Retinal pigment epithelial cell (primary cell): Measurements from ENCODE around the gene NR1D1.

Experiments
- DNase-seq: peaks from one replicate; pipeline ENCODE4 v3.0.0-alpha.2; 2010; ENCODE audit warnings: low read depth
- H3K4me3 ChIP-seq: 2 replicates; pipeline ENCODE4 v1.5.1; 2011; ENCODE audit warnings: mild to moderate bottlenecking, low read length, control low read depth, moderate library complexity
- TF ChIP-seq, protein P1 (sequence below): conservative IDR thresholded peaks from 2 replicates; pipeline ENCODE4 v1.5.1; 2011; ENCODE audit warnings: low read depth, low read length, control low read depth, inconsistent platforms

The NR1D1 gene

DNA sequence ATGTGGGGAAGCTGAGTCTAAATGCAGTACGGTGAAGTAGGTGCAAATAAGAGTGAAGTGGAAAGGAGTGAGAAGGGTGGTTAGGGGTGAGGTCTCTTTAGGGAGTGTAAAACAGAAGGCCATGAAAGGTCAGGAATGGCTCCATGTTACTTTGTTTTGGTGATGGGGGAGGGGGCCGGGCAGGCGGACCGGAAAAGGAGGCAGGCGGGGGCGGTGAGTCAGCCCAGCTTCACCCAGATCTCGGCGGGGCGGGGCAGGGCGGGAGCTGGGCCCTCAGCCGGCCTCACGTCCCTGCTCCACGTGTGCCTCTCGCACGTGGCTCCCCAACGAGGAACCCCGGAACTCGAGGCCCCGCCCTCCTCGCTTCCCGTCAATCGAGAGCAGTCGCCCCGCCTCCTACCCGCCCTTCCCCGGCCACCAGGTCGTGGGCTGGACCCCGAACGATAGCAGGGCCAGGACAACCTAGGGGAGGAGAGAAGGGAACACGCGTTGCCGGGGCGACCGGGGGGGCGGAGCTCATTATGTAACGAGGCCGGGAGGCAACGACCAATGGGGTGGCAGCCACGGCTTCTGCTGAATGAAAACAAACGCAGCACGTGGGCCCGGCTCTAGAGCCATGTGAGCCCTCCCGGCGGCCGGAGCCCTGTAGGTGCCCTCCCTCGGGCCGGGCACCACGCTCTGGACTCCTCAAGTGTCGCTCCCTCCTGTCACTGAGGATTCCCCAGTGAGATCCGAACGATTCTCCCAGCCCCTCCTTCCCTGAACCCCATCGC, 1.4 kb downstream of the NR1D1 start:
- TF ChIP-seq, protein P1, sequence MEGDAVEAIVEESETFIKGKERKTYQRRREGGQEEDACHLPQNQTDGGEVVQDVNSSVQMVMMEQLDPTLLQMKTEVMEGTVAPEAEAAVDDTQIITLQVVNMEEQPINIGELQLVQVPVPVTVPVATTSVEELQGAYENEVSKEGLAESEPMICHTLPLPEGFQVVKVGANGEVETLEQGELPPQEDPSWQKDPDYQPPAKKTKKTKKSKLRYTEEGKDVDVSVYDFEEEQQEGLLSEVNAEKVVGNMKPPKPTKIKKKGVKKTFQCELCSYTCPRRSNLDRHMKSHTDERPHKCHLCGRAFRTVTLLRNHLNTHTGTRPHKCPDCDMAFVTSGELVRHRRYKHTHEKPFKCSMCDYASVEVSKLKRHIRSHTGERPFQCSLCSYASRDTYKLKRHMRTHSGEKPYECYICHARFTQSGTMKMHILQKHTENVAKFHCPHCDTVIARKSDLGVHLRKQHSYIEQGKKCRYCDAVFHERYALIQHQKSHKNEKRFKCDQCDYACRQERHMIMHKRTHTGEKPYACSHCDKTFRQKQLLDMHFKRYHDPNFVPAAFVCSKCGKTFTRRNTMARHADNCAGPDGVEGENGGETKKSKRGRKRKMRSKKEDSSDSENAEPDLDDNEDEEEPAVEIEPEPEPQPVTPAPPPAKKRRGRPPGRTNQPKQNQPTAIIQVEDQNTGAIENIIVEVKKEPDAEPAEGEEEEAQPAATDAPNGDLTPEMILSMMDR: no peak
- DNase-seq: peak; percentile 96
- peak overlapping the region; percentile 92 for H3K4me3 ChIP-seq

DNA sequence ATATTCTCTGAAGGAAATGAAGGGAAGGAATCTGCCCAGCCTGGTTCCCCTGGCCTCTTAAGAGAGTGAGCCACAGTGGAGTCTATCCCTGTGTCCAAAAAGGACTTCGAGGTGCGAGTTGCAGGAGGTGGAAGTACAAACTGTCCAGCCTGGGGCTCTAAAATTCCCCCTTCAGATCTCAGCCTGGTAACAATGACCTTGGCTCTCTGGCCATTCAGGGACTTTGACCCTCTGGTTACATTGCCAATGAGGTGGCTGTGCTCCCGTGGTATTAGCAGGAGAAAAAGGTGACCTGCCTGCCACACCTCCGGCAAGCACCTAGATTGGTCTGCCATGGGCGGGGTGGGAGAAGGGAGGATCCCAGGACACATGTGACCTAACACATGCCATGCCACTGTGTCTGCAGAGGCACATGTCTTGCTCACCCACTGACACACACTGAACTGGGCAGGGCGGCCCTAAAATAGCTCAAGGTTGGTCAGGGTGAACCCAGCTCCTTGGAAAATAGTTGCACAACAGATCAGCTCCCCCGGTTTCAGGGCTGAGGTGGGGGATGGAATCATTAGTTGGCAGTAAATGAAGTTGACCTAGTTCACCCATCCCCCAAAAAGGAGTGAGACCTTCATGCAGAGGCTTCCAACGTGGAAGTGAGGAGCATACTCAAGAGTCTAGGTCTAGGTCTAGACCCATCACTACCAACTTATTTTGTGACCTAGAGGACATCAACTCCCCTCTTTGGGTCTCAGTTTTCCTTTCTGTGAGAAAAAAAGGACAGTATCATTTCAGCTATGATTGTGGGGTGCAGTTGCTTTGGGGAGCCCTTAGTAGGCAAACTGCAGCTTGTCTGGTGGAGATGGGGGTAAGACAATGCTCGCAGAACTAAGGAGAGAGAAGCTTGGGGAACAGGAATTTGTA, 2.2 kb downstream of the NR1D1 start:
- DNase-seq: no peak
- H3K4me3 ChIP-seq: peak overlapping the region; percentile 52
- TF ChIP-seq, protein P1: no peak

- H3K4me3 ChIP-seq: no peak overlapping the region
- TF ChIP-seq, protein P1: no peak
- no peak for DNase-seq
These were observed 3.3 kb downstream of the NR1D1 start for GRCh38 chr17:40097087-40097486.

DNA sequence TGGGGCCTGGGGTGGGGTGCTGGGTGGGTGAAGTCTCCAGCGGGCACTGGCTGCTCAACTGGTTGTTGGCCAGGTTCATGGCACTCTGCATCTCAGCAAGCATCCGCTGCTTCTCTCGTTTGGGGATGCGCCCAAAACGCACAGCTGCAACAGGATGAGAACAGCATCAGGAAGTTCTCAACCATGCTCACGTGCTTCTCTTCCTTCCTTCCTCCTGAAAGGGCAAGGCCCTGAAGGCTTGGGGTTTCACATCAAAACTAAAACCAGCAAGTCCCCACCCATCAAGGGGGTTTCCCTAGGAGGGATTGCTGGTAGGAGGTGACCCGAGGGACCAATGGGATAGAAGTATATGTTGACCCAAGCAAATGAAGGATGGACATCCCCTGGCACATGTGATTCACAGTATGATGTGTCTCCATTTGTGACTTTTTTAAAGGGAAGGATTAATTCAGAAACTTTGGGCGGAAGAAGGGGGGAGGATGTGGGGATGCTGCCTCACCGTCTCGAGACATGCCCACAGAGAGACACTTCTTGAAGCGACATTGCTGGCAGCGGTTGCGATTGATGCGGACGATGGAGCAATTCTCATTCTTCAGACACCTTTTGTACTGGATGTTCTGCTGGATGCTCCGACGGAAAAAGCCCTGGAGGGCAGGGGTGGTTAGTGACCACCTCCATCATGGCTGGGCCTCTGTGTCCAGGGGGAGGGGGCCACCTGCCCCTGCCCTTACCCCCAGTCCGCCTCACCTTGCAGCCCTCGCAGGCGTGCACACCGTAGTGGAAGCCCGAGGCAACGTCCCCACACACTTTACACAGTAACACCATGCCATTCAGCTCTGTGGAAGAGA, 4.2 kb downstream of the NR1D1 start:
- TF ChIP-seq, protein P1: no peak
- H3K4me3 ChIP-seq: no peak overlapping the region
- no peak for DNase-seq

GRCh38 chr17:40095351-40095943, 4.9 kb downstream of the NR1D1 start:
- H3K4me3 ChIP-seq: no peak overlapping the region
- TF ChIP-seq, protein P1: no peak
- no peak for DNase-seq

DNA sequence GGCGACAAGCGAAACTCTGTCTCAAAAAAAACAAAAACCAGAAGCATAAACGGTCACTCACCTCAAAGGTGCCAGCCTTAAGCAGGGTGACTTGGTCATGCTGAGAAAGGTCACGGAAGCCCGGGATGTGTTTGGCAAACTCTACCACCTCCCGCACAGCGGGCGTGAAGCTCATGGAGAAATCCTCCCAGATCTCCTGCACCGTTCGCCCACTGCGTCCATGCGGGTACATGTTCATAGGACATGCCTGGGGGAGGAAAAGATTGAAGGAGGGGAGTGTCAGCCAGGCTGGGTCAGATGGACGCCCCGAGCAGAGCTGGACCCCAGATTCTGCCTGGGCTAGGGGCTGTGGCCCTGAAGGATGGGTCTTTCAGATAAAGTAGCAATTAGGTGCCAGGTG, 5.5 kb downstream of the NR1D1 start:
- TF ChIP-seq, protein P1: no peak
- no peak overlapping the region for H3K4me3 ChIP-seq
- DNase-seq: no peak
